AG04450 (cell line): ENCODE measurements around the gene GGT5. TPM values are rescaled to one million over a fixed set of nuclear protein-coding genes. Genes with fewer than 3 reads are reported as not detected.
"Not testable (repeated sequence)": the region's sequence is repeated elsewhere in the genome, so short reads cannot be mapped to it uniquely, and the experiment has no call there.

Experiments
- CTCF ChIA-PET: fragments of 300-600, 350-600 bp; formaldehyde crosslinking; extraction: SDS; loops from one replicate; lab custom pipeline; 2022; ENCODE audit warnings: antibody characterized with exemption, inconsistent platforms; lab: Charles Lee
- POLR2A ChIA-PET: fragments of 350-600 bp; formaldehyde crosslinking; extraction: SDS; loops from one replicate; lab custom pipeline; 2021; ENCODE audit warnings: antibody characterized with exemption, inconsistent platforms; lab: Yijun Ruan, JAX
- DNase-seq: peaks from one replicate; pipeline ENCODE4 v3.0.0-alpha.2; 2011; ENCODE audit warnings: low read depth, low spot score
- H3K27ac ChIP-seq: one replicate; pipeline ENCODE4 v1.5.1; 2012; ENCODE audit warnings: low read depth, low read length, control low read depth
- H3K27me3 ChIP-seq: one replicate; pipeline ENCODE4 v1.6.0; 2012; ENCODE audit warnings: low read length; ENCODE audit not compliant: control insufficient read depth, insufficient read depth
- H3K4me3 ChIP-seq: 2 replicates; pipeline ENCODE4 v1.5.1; 2011; ENCODE audit warnings: mild to moderate bottlenecking, low read depth, low read length, control low read depth
- H3K9me3 ChIP-seq: 2 replicates; pipeline ENCODE4 v1.5.1; 2012; ENCODE audit warnings: low read length; ENCODE audit not compliant: control insufficient read depth, insufficient read depth
- CTCF ChIP-seq: IDR thresholded peaks from 2 replicates; pipeline ENCODE4 v1.5.1; 2011; ENCODE audit warnings: low read depth, low read length, control low read depth, inconsistent platforms
- polyA plus RNA-seq: library from polyadenylated mRNA; depleted of rRNA; stranded (reverse); fragments of >200 nt; gene quantifications from 2 replicates; pipeline ENCODE4 v1.2.3, GENCODE V29; 2011

The GGT5 gene
- polyA plus RNA-seq, 1 experiment: 4.4 TPM

GRCh38 chr22:24183321-24184031 is 61.4 kb downstream of the GGT5 start:
- H3K9me3 ChIP-seq: no peaks in the 10 kb centered on the region; the same call in 1 of the 2 replicates
- no peak for TF ChIP-seq CTCF
- no peaks in the 10 kb centered on the region for H3K27me3 ChIP-seq
- CTCF ChIA-PET: interaction anchor here (1.6 kb wide), 1 partner anchor 8 kb away, joined by 9 read pairs; no protein-coding TSS in a partner anchor
- no peak for DNase-seq
- no peak overlapping the region for H3K4me3 ChIP-seq
- no peak overlapping the region for H3K27ac ChIP-seq
- POLR2A ChIA-PET: no interaction called here

- POLR2A ChIA-PET: not testable (repeated sequence)
Measured at GRCh38 chr22:24182900-24183246, 62.0 kb downstream of the GGT5 start.

GRCh38 chr22:24181996-24182899 is 62.6 kb downstream of the GGT5 start:
- DNase-seq: no peak
- Histone ChIP-seq H3K27ac (no peak overlapping the region), H3K9me3 (no peaks in the 10 kb centered on the region; the same call in 1 of the 2 replicates), H3K4me3 (no peak overlapping the region), H3K27me3 (no peaks in the 10 kb centered on the region)
- peak; percentile 42 for TF ChIP-seq CTCF
- ChIA-PET CTCF (interaction anchor here (1.0 kb wide), 1 partner anchor 76 kb away, joined by 3 read pairs; no protein-coding TSS in a partner anchor), POLR2A (no interaction called here)

More at GRCh38 chr22:24182900-24183246, 62.0 kb downstream of the GGT5 start:
- not testable (repeated sequence) for H3K4me3 ChIP-seq, H3K27ac ChIP-seq, H3K9me3 ChIP-seq, DNase-seq, H3K27me3 ChIP-seq
- peak; percentile 6; the same call in 1 of the 2 replicates for TF ChIP-seq CTCF
- CTCF ChIA-PET: interaction anchor here (1.0 kb wide), 1 partner anchor 76 kb away, joined by 3 read pairs; no protein-coding TSS in a partner anchor

- H3K9me3 ChIP-seq: no peaks in the 10 kb centered on the region; the same call in 1 of the 2 replicates
- H3K4me3 ChIP-seq: no peak within 1 kb of the TSS
- no peak for DNase-seq
- no peak within 1 kb of the TSS for H3K27ac ChIP-seq
- ChIA-PET CTCF (interaction anchor here (1.0 kb wide), 1 partner anchor 75 kb away, joined by 3 read pairs; no protein-coding TSS in a partner anchor), POLR2A (no interaction called here)
- no peak for TF ChIP-seq CTCF
- H3K27me3 ChIP-seq: no peaks in the 10 kb centered on the region
Measured at GRCh38 chr22:24181088-24181995, 63.5 kb downstream of the GGT5 start, which contains the start of gene SUSD2. SUSD2 (plus strand) TSS chr22:24181487; CDS start chr22:24181520, 33 bp downstream.
